GM10266 (cell line): Measurements from ENCODE around the gene LAP3.

ENCODE experiments used
- DNase-seq: peaks from one replicate; pipeline ENCODE4 v3.0.0; 2012; ENCODE audit errors: extremely low spot score
- CTCF ChIP-seq: IDR thresholded peaks from 2 replicates; pipeline ENCODE4 v1.5.1; 2012; ENCODE audit warnings: mild to moderate bottlenecking, low read depth; ENCODE audit not compliant: control insufficient read depth, insufficient read depth; ENCODE audit errors: missing control alignments

The LAP3 gene

GRCh38 chr4:17544205-17544604 is 32.8 kb upstream of the LAP3 start:
- no peak for DNase-seq

GRCh38 chr4:17544831-17545234 is 32.2 kb upstream of the LAP3 start:
- DNase-seq, result no peak
- TF ChIP-seq CTCF, result no peak

More at GRCh38 chr4:17544205-17544604, 32.8 kb upstream of the LAP3 start:
- no peak for TF ChIP-seq CTCF

GRCh38 chr4:17545374-17546140 is 31.4 kb upstream of the LAP3 start:
- no peak for DNase-seq
- TF ChIP-seq CTCF, result no peak

- DNase-seq, result no peak
- no peak for TF ChIP-seq CTCF
These were observed 30.8 kb upstream of the LAP3 start for GRCh38 chr4:17546222-17546621.

- no peak for TF ChIP-seq CTCF
- no peak for DNase-seq
These were observed 30.3 kb upstream of the LAP3 start for GRCh38 chr4:17546678-17547077.

- TF ChIP-seq CTCF, result no peak
- no peak for DNase-seq
These were observed 26.4 kb upstream of the LAP3 start for GRCh38 chr4:17550549-17550948.

- no peak for DNase-seq
- TF ChIP-seq CTCF, result no peak
These were observed 24.6 kb upstream of the LAP3 start for GRCh38 chr4:17552427-17552826.
